Retina (tissue), 1 donor: Measurements from ENCODE around the gene RPAP2.
A peak's percentile ranks its signal among the peaks of the same experiment; 100 is the strongest.
"Not testable (repeated sequence)": the region's sequence is repeated elsewhere in the genome, so short reads cannot be mapped to it uniquely, and the experiment has no call there.

Experiments used
- DNase-seq: peaks from one replicate; pipeline ENCODE4 v3.0.0-alpha.2; 2016

RPAP2 gene

GRCh38 chr1:92377991-92378390 lies 79.1 kb downstream of the RPAP2 start:
- DNase-seq: not testable (repeated sequence)

DNA sequence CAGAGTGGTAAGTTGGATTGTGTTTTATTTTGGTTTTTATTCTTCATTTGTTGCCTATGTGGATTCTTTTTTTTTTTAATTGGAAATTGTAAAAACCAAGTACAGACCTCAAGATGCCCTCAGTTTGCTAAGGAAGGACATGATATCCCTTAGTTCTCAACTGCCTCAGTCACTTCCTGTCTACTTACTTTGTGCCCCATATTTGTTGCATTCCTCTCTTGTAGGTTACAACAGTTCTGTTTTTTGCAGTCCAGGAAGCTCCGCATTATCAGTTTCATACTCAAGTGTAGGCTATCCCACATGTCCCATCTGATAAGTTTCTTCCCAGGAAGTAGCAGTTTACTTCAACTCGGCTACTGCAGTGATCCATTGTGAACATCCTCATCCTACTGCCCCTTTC lies 82.0 kb downstream of the RPAP2 start:
- DNase-seq: no peak

DNA sequence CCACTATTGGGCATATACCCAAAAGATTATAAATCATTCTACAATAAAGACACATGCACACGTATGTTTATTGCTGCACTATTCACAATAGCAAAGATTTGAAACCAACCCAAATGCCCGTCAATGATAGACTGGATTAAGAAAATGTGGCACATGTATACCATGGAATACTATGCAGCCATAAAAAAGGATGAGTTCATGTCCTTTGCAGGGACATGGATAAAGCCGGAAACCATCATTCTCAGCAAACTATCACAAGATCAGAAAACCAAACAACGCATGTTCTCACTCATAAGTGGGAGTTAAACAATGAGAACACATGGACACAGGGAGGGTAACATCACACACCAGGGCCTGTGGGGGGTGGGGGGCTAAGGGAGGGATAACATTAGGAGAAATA lies 95.1 kb downstream of the RPAP2 start:
- not testable (repeated sequence) for DNase-seq

DNA sequence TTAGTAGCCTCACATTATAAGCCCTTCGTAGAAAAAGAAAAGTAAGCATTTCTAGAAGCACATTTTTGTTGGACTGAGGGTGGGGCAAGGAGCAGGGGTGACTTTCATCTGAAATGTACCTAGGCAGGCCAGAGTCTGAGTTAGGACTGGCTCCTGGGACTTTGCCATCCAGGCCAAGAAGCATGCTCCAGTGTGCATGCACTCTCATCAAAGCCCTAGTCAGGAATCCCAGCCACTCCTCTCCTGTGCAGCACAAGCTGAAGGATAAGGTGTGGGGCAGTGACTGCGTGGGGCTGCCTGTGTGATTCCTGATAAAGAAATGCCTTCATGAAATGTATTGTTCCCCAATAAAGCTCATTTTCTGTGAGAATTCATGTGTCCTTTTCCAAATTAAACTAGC lies 99.7 kb downstream of the RPAP2 start:
- DNase-seq: no peak

DNA sequence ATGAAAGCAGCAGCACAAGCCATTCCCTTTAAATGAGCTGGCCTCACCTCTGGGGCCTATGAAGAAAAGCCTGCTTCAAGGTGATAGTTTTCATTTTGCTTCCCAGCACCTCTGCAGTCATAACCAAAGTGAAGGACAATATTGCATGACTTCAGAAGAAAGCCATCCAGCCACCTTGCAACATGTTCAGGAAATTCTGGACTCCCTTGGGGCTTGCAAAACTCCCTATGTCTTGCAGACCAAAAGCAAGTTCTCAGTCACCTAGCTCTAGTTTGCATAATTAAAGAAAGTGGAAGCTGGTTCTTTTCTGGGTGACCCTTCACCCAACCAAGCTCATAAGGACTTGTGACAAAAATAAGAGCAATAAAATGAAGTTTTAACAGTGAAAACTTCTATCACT lies 100.2 kb downstream of the RPAP2 start:
- DNase-seq: no peak

GRCh38 chr1:92404661-92405060 lies 105.8 kb downstream of the RPAP2 start:
- DNase-seq: no peak

DNA sequence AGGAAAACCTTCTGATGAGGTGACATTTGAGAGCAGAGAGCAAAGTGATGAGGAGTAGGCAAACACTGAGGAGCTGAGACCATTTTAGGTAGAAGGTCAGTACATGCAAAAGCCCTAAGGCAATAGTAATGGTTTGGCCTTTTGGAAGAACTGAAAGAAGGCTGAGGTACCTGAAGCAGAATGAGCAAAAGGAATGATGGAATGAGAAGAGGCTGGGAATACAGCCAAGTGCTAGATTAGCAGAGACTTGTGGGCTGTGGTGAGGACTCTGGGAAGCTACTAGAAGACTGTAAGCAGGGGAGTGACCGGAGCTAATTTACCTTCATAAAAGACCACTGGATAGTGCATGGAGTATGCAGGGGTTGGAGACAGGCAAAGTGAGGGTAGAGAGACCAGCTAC lies 110.0 kb downstream of the RPAP2 start:
- DNase-seq: no peak

DNA sequence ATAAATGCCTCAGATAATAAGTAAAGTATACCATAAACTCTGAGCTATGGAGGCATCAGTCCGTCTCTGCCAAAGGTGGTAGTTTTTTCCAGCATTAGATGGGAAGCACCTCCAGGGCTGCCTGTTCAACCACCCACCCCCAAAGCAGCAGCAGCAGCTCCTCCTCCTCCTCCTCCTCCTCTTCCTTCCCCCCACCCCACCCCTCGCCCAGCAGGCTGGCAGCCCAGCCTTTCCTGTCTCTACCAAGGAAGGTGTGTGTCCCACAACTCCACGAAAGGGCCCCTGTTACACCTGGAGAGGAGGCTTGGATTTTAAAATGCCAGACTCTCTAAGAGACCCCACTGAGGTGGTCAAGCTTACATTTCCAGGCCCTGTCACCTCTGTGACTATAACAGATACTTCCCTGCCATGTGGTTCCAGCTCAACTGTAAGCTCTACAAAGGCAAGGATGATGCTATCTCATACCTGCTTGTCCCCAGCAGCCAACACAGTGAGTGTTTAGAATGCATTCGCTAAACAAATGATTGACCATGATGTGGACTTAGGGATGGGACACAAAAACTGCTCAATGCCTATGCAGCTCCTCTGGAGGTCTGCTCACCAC lies 111.2 kb downstream of the RPAP2 start:
- no peak for DNase-seq

- no peak for DNase-seq
Measured at GRCh38 chr1:92410706-92411105, 111.8 kb downstream of the RPAP2 start.

DNA sequence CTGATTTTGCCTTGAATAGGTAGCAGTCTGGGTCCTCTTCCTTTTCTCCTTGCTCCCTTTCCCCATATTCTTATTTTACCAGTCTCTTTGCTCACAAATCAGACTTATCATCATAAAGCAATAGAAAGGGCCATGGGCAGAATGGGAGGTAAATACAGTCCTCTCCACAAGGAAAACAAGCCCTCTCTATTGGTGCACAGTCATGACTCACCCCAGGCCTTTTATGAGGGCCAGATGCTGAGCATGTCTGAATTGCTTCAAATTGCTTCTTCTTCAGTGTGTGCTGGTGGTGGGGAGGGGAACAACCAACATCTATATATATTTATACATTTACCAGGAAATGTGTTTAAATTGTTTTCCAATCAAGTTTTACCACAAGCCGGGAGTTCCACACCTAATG lies 112.7 kb downstream of the RPAP2 start:
- no peak for DNase-seq

- DNase-seq: no peak
Measured at GRCh38 chr1:92419642-92420041, 120.8 kb downstream of the RPAP2 start.

DNA sequence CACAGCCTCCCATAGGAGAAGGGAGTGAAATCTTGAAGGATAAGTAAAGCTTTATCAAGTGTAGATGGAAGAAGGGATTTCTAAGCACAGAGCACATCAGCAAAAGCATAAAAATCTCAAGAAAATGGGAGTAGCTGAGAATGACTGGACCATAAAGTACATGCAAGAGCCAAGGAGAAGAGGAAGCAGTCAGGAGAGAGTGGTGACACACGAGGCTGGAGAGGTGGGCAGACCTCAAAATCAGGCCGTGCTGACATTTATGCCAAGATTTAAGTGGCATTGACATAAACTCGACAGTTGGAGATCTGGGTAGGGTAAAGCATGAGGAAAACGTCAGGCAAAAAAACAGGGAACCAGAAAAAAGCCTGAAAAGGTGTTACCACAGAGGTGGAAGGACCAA lies 125.5 kb downstream of the RPAP2 start:
- no peak for DNase-seq

DNA sequence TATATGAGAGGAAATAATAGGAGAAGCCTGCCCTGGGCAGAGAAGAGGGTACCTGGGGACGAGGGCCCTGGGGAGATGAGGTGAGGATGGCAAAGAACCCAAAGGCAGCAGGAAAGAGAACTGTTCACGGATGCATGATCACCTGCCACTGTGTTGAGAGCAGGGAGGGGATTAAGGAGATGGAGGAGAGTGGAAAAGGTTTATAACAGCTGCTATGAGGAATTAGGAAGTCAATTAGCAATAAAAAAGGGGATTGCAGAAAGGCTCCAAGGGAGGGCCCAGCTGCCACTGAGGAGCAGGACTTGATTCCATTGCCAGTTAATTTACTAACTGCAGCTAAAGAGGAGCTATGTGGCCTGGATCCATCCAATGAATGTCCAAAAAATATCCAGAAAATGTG lies 126.8 kb downstream of the RPAP2 start:
- DNase-seq: peak; percentile 11

DNA sequence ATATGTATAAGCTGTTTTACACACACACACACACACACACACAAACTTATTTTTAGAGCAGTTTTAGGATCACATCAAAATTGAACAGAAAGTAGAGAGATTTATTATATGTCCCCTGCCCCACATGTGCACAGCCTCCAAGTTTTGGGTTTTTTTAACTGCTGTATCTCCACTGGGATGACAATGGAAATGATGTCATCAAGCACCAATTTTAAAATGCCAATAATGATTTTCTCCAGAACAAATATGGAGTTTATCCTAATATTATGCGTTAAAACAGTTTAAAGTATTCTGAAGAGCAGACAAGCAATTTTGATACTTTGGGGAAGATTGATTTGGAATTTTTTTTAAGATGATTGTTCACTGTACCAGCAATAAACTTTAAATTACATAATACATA lies 131.2 kb downstream of the RPAP2 start:
- DNase-seq: no peak

- not testable (repeated sequence) for DNase-seq
Measured at GRCh38 chr1:92434572-92434971, 135.7 kb downstream of the RPAP2 start.

DNA sequence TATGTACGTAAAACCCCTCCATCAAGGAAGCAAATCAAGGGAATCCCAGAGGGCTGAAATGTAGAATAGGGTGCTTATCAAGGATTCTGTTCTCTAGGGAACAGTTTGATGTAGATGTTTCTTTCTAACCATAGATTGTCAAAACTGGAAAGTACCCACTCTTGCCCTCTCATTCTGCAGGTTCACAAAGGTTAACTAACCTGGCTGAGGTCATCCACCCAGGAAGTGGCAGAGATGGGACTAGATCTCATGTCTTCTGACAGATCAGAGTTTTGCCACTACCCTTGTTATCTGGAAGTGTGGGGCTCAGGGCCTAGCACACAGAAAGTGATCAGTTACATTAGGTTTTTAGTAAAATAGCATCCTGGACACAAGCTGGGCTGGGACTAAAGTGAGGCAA lies 140.4 kb downstream of the RPAP2 start:
- DNase-seq: no peak

GRCh38 chr1:92441316-92441696 lies 142.4 kb downstream of the RPAP2 start:
- no peak for DNase-seq

DNA sequence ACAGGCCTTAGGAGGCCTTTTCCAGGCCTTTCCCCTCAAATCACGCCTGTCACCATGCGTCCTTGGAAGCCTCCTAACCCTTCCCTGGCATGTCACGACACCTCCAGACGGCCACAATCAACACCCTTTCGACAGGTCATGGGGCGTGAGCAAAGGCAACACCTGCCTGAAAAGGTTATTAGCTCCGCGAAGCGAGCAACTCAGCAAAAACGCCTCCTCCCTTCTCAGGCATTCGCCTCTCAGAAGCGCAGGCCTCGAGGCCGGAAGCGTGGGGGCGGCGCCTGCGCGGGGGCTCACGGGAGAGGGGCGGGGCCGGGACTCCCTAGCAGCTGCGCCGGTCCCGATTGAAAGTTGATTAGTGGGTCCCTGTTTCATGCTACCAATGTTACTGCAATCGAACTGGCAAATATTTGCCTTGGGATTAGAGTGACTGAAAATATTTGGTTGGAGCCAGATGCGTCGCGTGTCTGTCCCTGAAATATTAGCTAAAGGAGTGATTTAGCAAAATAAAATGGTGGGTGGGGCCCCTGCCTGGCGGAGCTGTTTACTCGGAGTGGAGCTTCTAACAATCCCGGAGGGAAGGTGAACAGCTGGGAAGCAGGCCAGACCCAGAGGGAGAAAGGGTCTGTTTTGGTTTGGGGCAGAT lies 143.0 kb downstream of the RPAP2 start:
- DNase-seq: no peak

DNA sequence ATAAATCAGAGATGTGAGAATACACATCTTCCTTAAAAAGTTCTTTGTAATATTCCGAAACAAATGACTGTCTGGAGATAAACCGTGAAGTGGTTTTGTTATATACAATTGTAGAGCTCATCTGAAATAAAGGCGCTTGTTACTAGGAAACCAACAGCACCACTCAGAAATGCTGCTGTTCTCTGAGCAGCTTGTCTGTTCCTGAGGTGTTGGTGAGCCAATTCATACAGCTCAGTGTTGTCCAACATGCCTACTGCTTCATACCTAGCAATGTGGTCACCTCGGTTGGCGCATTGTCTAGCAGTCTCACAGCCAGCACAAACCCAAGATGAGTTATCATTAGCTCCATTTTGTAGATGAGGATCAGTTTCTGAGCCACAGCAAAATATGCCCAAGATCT lies 143.5 kb downstream of the RPAP2 start:
- no peak for DNase-seq

- DNase-seq: no peak
Measured at GRCh38 chr1:92443893-92444292, 145.0 kb downstream of the RPAP2 start.

DNA sequence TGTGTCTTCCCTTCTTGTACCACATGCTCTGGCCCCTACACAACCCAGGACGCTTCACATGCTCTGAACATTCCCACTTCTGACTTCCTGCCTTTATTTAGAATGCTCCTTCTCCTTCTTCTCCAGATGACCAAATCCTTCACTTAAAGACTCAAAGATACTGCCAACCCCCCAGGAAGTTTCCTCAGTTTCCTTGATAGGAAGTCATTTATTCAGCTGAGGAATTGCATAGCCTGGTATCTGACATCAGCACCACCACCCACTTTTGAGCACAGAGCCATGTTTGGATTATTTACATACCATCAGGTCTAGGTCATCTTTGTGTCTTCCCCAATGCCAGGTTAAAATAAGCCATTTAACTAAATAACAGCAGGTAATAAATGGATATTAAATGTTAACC lies 145.5 kb downstream of the RPAP2 start:
- no peak for DNase-seq

DNA sequence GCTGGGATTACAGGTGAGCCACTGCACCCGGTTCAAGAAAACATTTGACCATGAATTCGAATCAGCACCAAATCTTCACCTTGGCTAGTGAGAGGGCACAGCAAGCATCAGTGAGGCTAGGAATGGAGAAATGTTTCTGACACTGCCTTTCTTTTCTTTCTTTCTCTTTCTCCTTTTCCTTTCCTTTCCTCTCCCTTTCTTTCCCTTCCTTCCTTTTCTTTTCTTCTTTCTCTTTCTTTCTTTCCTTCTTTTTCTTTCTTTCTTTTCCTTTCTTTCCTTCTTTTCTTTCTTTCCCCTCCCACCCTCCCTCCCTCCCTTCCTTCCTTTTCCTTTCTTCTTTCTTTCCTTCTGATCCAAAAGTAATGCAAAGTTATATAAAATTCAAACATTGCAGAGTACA lies 147.0 kb downstream of the RPAP2 start:
- DNase-seq: no peak

GRCh38 chr1:92446546-92446945 lies 147.7 kb downstream of the RPAP2 start:
- no peak for DNase-seq

- DNase-seq: no peak
Measured at GRCh38 chr1:92447033-92447681, 148.3 kb downstream of the RPAP2 start.

- DNase-seq: no peak
Measured at GRCh38 chr1:92447976-92448375, 149.1 kb downstream of the RPAP2 start.
